GM12892 (cell line): Measurements from ENCODE around the gene MYPOP.

Experiments used
- POLR2A ChIP-seq: IDR thresholded peaks from 2 replicates; pipeline ENCODE4 v1.6.1; 2011; ENCODE audit warnings: low read depth, low read length, control low read depth
- POLR2AphosphoS5 ChIP-seq: IDR thresholded peaks from 2 replicates; pipeline ENCODE4 v1.6.1; 2011; ENCODE audit warnings: low read depth, low read length, control low read depth
- TAF1 ChIP-seq: IDR thresholded peaks from 2 replicates; pipeline ENCODE4 v1.6.1; 2011; ENCODE audit warnings: low read depth, mild to moderate bottlenecking, control low read depth, low read length, borderline replicate concordance

DNA sequence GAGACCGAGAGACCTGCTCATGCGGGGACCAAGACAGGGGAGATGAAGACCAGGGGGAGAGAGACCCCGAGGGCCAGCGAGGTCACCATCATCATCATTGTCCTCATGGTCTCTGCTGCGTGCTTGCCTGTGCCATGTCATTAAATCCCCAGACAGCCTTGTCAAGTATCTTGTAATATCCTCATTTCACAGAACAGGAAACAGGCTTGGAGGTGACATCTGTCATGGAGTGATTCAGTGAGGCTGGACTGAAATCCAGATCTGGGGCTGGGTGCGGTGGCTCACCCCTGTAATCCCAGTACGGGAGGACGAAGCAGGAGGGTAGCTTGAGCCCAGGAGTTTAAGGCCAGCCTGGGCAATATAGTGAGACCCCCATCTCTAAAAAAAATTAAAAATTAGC, 18.0 kb upstream of the MYPOP start:
- TF ChIP-seq TAF1 (no peak), POLR2A (no peak), POLR2AphosphoS5 (no peak)
